Activated CD4-positive, alpha-beta memory T cell treated with anti-CD3 and anti-CD28 coated beads, Interleukin-2, amount 10 ng/mL, durations not matched to agents 7 days and 5 days (primary cell): ENCODE data around the gene SLAIN1. TPM values are rescaled to one million over a fixed set of nuclear protein-coding genes. Genes with fewer than 3 reads are reported as not detected.

ENCODE experiments used
- CTCF ChIA-PET: fragments of 350-600 bp; sonication (Branson Sonifier 250); formaldehyde crosslinking; loops from one replicate; lab custom pipeline; 2021; ENCODE audit warnings: antibody characterized with exemption, inconsistent platforms; lab: Charles Lee
- POLR2A ChIA-PET: fragments of 350-600 bp; sonication (Branson Sonifier 250); formaldehyde crosslinking; loops from one replicate; lab custom pipeline; 2021; ENCODE audit warnings: antibody characterized with exemption; lab: Charles Lee
- DNase-seq: peaks from one replicate; pipeline ENCODE4 v3.0.0-alpha.2; 2020
- H3K27ac Mint-ChIP-seq: one replicate; pipeline ENCODE4 v1.8.0; 2021; ENCODE audit warnings: mild to moderate bottlenecking, mixed read lengths
- H3K27me3 Mint-ChIP-seq: one replicate; pipeline ENCODE4 v1.8.0; 2021; ENCODE audit warnings: mixed read lengths
- H3K36me3 Mint-ChIP-seq: one replicate; pipeline ENCODE4 v1.8.0; 2021; ENCODE audit warnings: low read depth, mixed read lengths
- H3K4me1 Mint-ChIP-seq: one replicate; pipeline ENCODE4 v1.8.0; 2021; ENCODE audit warnings: mixed read lengths
- H3K4me3 Mint-ChIP-seq: one replicate; pipeline ENCODE4 v1.8.0; 2021; ENCODE audit warnings: mild to moderate bottlenecking, mixed read lengths
- H3K9me3 Mint-ChIP-seq: one replicate; pipeline ENCODE4 v1.8.0; 2021; ENCODE audit warnings: mixed read lengths
- total RNA-seq, 2 experiments: library from RNA; stranded (reverse); gene quantifications; one replicate each; pipeline ENCODE4 v1.2.3, GENCODE V29; 2021

SLAIN1 gene
- total RNA-seq, 2 experiments from 2014 or later: 31.0 to 33.6 TPM

- Mint-ChIP-seq H3K27ac (no peak overlapping the region), H3K4me1 (peaks cover 12% of the 10 kb centered on the region)
These were observed 87.0 kb downstream of the SLAIN1 start for GRCh38 chr13:77784515-77784914.

GRCh38 chr13:77786695-77787287, 89.3 kb downstream of the SLAIN1 start:
- ChIA-PET CTCF (interaction anchor here (1.3 to 1.4 kb wide), 2 partner anchors 10 to 334 kb away, joined by 4 read pairs; no protein-coding TSS in a partner anchor), POLR2A (no interaction called here)
- H3K4me1 Mint-ChIP-seq: no peaks in the 10 kb centered on the region
- no peaks in the 10 kb centered on the region for H3K27me3 Mint-ChIP-seq
- H3K9me3 Mint-ChIP-seq: peaks cover 12% of the 10 kb centered on the region
- DNase-seq: no peak
- H3K36me3 Mint-ChIP-seq: no peaks in the 10 kb centered on the region
- H3K4me3 Mint-ChIP-seq: no peak overlapping the region
- no peak overlapping the region for H3K27ac Mint-ChIP-seq

More at GRCh38 chr13:77784515-77784914, 87.0 kb downstream of the SLAIN1 start:
- Mint-ChIP-seq H3K4me3 (no peak overlapping the region), H3K36me3 (no peaks in the 10 kb centered on the region), H3K9me3 (no peaks in the 10 kb centered on the region), H3K27me3 (no peaks in the 10 kb centered on the region)
- ChIA-PET CTCF (interaction anchor here (1.4 kb wide), 1 partner anchor 23 kb away, joined by 3 read pairs; no protein-coding TSS in a partner anchor), POLR2A (no interaction called here)
- DNase-seq: no peak

- peaks cover 1% of the 10 kb centered on the region for H3K27me3 Mint-ChIP-seq
- no peak overlapping the region for H3K4me3 Mint-ChIP-seq
- no peak for DNase-seq
- POLR2A ChIA-PET: no interaction called here
- H3K27ac Mint-ChIP-seq: no peak overlapping the region
- H3K36me3 Mint-ChIP-seq: peaks cover 2% of the 10 kb centered on the region
- no peaks in the 10 kb centered on the region for H3K4me1 Mint-ChIP-seq
- peaks cover 20% of the 10 kb centered on the region for H3K9me3 Mint-ChIP-seq
- CTCF ChIA-PET: no interaction called here
These were observed 91.9 kb downstream of the SLAIN1 start for GRCh38 chr13:77789376-77789775.

- H3K27ac Mint-ChIP-seq: no peak overlapping the region
- DNase-seq: no peak
- H3K27me3 Mint-ChIP-seq: peaks cover 9% of the 10 kb centered on the region
- no peaks in the 10 kb centered on the region for H3K36me3 Mint-ChIP-seq
- ChIA-PET CTCF (no interaction called here), POLR2A (no interaction called here)
- H3K9me3 Mint-ChIP-seq: no peaks in the 10 kb centered on the region
- H3K4me1 Mint-ChIP-seq: no peaks in the 10 kb centered on the region
- no peak overlapping the region for H3K4me3 Mint-ChIP-seq
These were observed 102.7 kb downstream of the SLAIN1 start for GRCh38 chr13:77800219-77800618.

GRCh38 chr13:77806518-77806917, 109.0 kb downstream of the SLAIN1 start:
- Mint-ChIP-seq H3K9me3 (no peaks in the 10 kb centered on the region), H3K36me3 (no peaks in the 10 kb centered on the region), H3K27ac (no peak overlapping the region), H3K4me3 (no peak overlapping the region), H3K4me1 (no peaks in the 10 kb centered on the region), H3K27me3 (peaks cover 21% of the 10 kb centered on the region)
- DNase-seq: no peak
- POLR2A ChIA-PET: no interaction called here
- CTCF ChIA-PET: interaction anchor here (1.9 kb wide), 1 partner anchor 315 kb away, joined by 6 read pairs; no protein-coding TSS in a partner anchor

GRCh38 chr13:77807431-77808135, 110.1 kb downstream of the SLAIN1 start:
- H3K27me3 Mint-ChIP-seq: peaks cover 16% of the 10 kb centered on the region
- ChIA-PET CTCF (interaction anchor here (1.3 kb wide), 1 partner anchor 23 kb away, joined by 3 read pairs; no protein-coding TSS in a partner anchor), POLR2A (no interaction called here)
- DNase-seq: no peak
- no peaks in the 10 kb centered on the region for H3K4me1 Mint-ChIP-seq
- no peak overlapping the region for H3K27ac Mint-ChIP-seq
- H3K36me3 Mint-ChIP-seq: no peaks in the 10 kb centered on the region
- no peak overlapping the region for H3K4me3 Mint-ChIP-seq
- no peaks in the 10 kb centered on the region for H3K9me3 Mint-ChIP-seq

GRCh38 chr13:77810430-77810829, 112.9 kb downstream of the SLAIN1 start:
- Mint-ChIP-seq H3K4me1 (no peaks in the 10 kb centered on the region), H3K9me3 (no peaks in the 10 kb centered on the region), H3K27ac (no peak overlapping the region), H3K4me3 (no peak overlapping the region), H3K36me3 (no peaks in the 10 kb centered on the region), H3K27me3 (peaks cover 11% of the 10 kb centered on the region)
- CTCF ChIA-PET: interaction anchor here (0.6 to 1.9 kb wide), 5 partner anchors 9 to 311 kb away, joined by 3 to 10 read pairs (median 3); no protein-coding TSS in a partner anchor
- POLR2A ChIA-PET: no interaction called here
- DNase-seq: no peak

- Mint-ChIP-seq H3K4me3 (no peak overlapping the region), H3K27ac (no peak overlapping the region), H3K9me3 (no peaks in the 10 kb centered on the region), H3K27me3 (peaks cover 10% of the 10 kb centered on the region), H3K4me1 (no peaks in the 10 kb centered on the region), H3K36me3 (no peaks in the 10 kb centered on the region)
- DNase-seq: no peak
- ChIA-PET CTCF (interaction anchor here (0.6 to 1.9 kb wide), 5 partner anchors 10 to 311 kb away, joined by 3 to 10 read pairs (median 3); no protein-coding TSS in a partner anchor), POLR2A (no interaction called here)
These were observed 113.4 kb downstream of the SLAIN1 start for GRCh38 chr13:77810878-77811277.

- H3K4me3 Mint-ChIP-seq: no peak overlapping the region
- CTCF ChIA-PET: interaction anchor here (1.0 to 1.9 kb wide), 2 partner anchors 10 to 310 kb away, joined by 3 to 10 read pairs; no protein-coding TSS in a partner anchor
- H3K4me1 Mint-ChIP-seq: no peaks in the 10 kb centered on the region
- no peak overlapping the region for H3K27ac Mint-ChIP-seq
- POLR2A ChIA-PET: no interaction called here
- no peak for DNase-seq
- H3K36me3 Mint-ChIP-seq: no peaks in the 10 kb centered on the region
- H3K9me3 Mint-ChIP-seq: no peaks in the 10 kb centered on the region
- peaks cover 7% of the 10 kb centered on the region for H3K27me3 Mint-ChIP-seq
These were observed 113.9 kb downstream of the SLAIN1 start for GRCh38 chr13:77811381-77811780.

- H3K27ac Mint-ChIP-seq: no peak overlapping the region
- ChIA-PET CTCF (interaction anchor here (1.2 to 1.9 kb wide), 2 partner anchors 309 to 310 kb away, joined by 3 to 10 read pairs; no protein-coding TSS in a partner anchor), POLR2A (no interaction called here)
- H3K27me3 Mint-ChIP-seq: peaks cover 3% of the 10 kb centered on the region
- DNase-seq: no peak
- H3K4me1 Mint-ChIP-seq: no peaks in the 10 kb centered on the region
- no peaks in the 10 kb centered on the region for H3K36me3 Mint-ChIP-seq
- no peaks in the 10 kb centered on the region for H3K9me3 Mint-ChIP-seq
- no peak overlapping the region for H3K4me3 Mint-ChIP-seq
These were observed 114.5 kb downstream of the SLAIN1 start for GRCh38 chr13:77811981-77812380.

Other genes starting within 250 kb of the SLAIN1 start
- not detected for gene SCEL, start 162.0 kb upstream of the SLAIN1 start, total RNA-seq
- gene EDNRB, start 221.1 kb downstream of the SLAIN1 start, total RNA-seq: not detected